GM23338 (cell line): ENCODE measurements around the gene DKK2. TPM values are rescaled to one million over a fixed set of nuclear protein-coding genes. Genes with fewer than 3 reads are reported as not detected.

ENCODE experiments used
- ATAC-seq: fragments of 200-7000 bp; cut with Tn5 transposase; 3 replicates; pipeline ENCODE4 v1.9.1; 2020
- DNase-seq: peaks from one replicate; pipeline ENCODE4 v3.0.0-alpha.2; 2015; ENCODE audit warnings: low spot score
- H2AFZ ChIP-seq: fragments of 200-600 bp; sonication (generic); 2 replicates; pipeline ENCODE4 v1.8.0; 2016; ENCODE audit warnings: antibody characterized with exemption, mild to moderate bottlenecking, moderate library complexity
- H3F3A ChIP-seq: fragments of 200-600 bp; sonication (generic); replicated peaks from 2 replicates; pipeline ENCODE4 v1.8.0; 2017; ENCODE audit warnings: antibody characterized with exemption, mixed run types, low read depth
- H3K27ac ChIP-seq: fragments of 200-600 bp; sonication (generic); 2 replicates; pipeline ENCODE4 v1.6.1; 2016; ENCODE audit warnings: low read depth
- H3K27me3 ChIP-seq: fragments of 200-600 bp; sonication (generic); 2 replicates; pipeline ENCODE4 v1.8.0; 2016; ENCODE audit warnings: mild to moderate bottlenecking, mixed run types, moderate library complexity; ENCODE audit not compliant: insufficient read depth
- H3K36me3 ChIP-seq: fragments of 200-600 bp; sonication (generic); 2 replicates; pipeline ENCODE4 v1.8.0; 2016; ENCODE audit warnings: mild to moderate bottlenecking; ENCODE audit not compliant: insufficient read depth
- H3K4me1 ChIP-seq: fragments of 200-600 bp; sonication (generic); 2 replicates; pipeline ENCODE4 v1.8.0; 2016; ENCODE audit warnings: mild to moderate bottlenecking, moderate library complexity; ENCODE audit not compliant: insufficient read depth
- H3K4me2 ChIP-seq: fragments of 200-600 bp; sonication (generic); 2 replicates; pipeline ENCODE4 v1.7.1; 2017; ENCODE audit warnings: mixed run types
- H3K4me3 ChIP-seq: fragments of 200-600 bp; sonication (generic); 2 replicates; pipeline ENCODE4 v1.6.1; 2016; ENCODE audit warnings: mixed run types
- H3K79me2 ChIP-seq: fragments of 200-600 bp; sonication (generic); replicated peaks from 2 replicates; pipeline ENCODE4 v1.8.0; 2017; ENCODE audit warnings: mild to moderate bottlenecking; ENCODE audit not compliant: insufficient read depth
- H3K9me2 ChIP-seq: fragments of 200-600 bp; sonication (generic); 2 replicates; pipeline ENCODE4 v1.8.0; 2017; ENCODE audit not compliant: insufficient read depth
- H4K20me1 ChIP-seq: fragments of 200-600 bp; sonication (generic); replicated peaks from 2 replicates; pipeline ENCODE4 v1.8.0; 2017; ENCODE audit warnings: mild to moderate bottlenecking; ENCODE audit not compliant: insufficient read depth
- H3K27ac Mint-ChIP-seq: 2 replicates; pipeline ENCODE4 v1.8.0; 2020; ENCODE audit warnings: inconsistent platforms, mild to moderate bottlenecking, moderate library complexity, mixed read lengths
- H3K27me3 Mint-ChIP-seq: 3 replicates; pipeline ENCODE4 v1.8.0; 2022; ENCODE audit warnings: low read depth, mild to moderate bottlenecking, moderate library complexity, mixed read lengths, inconsistent platforms; ENCODE audit not compliant: insufficient read depth, poor library complexity
- H3K36me3 Mint-ChIP-seq: 3 replicates; pipeline ENCODE4 v1.8.0; 2021; ENCODE audit warnings: low read depth, mild to moderate bottlenecking, inconsistent platforms, moderate library complexity, mixed read lengths
- H3K4me1 Mint-ChIP-seq: 3 replicates; pipeline ENCODE4 v1.8.0; 2020; ENCODE audit warnings: mild to moderate bottlenecking, inconsistent platforms, mixed read lengths
- H3K4me3 Mint-ChIP-seq: 3 replicates; pipeline ENCODE4 v1.8.0; 2021; ENCODE audit warnings: moderate library complexity, mild to moderate bottlenecking, inconsistent platforms, mixed read lengths
- H3K9me3 Mint-ChIP-seq: 3 replicates; pipeline ENCODE4 v1.8.0; 2020; ENCODE audit warnings: moderate library complexity, mild to moderate bottlenecking, inconsistent platforms, mixed read lengths
- CREB1 ChIP-seq: fragments of 250-450 bp; sonication (Bioruptor Pico); IDR thresholded peaks from 2 replicates; pipeline ENCODE4 v1.5.0; 2020; ENCODE audit warnings: low read depth, mild to moderate bottlenecking, moderate library complexity
- EZH2 ChIP-seq: fragments of 200-600 bp; sonication (generic); IDR thresholded peaks from one replicate; pipeline ENCODE4 v1.8.0; 2017; ENCODE audit warnings: antibody characterized with exemption, mild to moderate bottlenecking, low read depth; ENCODE audit not compliant: unreplicated experiment
- EZH2phosphoT487 ChIP-seq: fragments of 200-600 bp; sonication (generic); IDR thresholded peaks from one replicate; pipeline ENCODE4 v1.8.1; 2018; ENCODE audit warnings: antibody characterized with exemption; ENCODE audit not compliant: unreplicated experiment
- JUNB ChIP-seq: IDR thresholded peaks from one replicate; pipeline ENCODE4 v1.6.1; 2016; ENCODE audit warnings: antibody characterized with exemption; ENCODE audit not compliant: unreplicated experiment
- NANOG ChIP-seq: IDR thresholded peaks from 2 replicates; pipeline ENCODE4 v1.6.1; 2016; ENCODE audit warnings: antibody characterized with exemption, borderline replicate concordance
- POLR2AphosphoS5 ChIP-seq: IDR thresholded peaks from 2 replicates; pipeline ENCODE4 v1.6.1; 2016; ENCODE audit warnings: antibody characterized with exemption, low read depth
- STAT1 ChIP-seq: IDR thresholded peaks from one replicate; pipeline ENCODE4 v1.6.1; 2016; ENCODE audit warnings: antibody characterized with exemption; ENCODE audit not compliant: unreplicated experiment
- ZNF114 ChIP-seq: fragments of 250-450 bp; sonication (Bioruptor Pico); IDR thresholded peaks from 2 replicates; pipeline ENCODE4 v1.5.0; 2020; ENCODE audit warnings: mild to moderate bottlenecking, moderate library complexity
- ZNF331 ChIP-seq: fragments of 250-450 bp; sonication (Bioruptor Pico); IDR thresholded peaks from 2 replicates; pipeline ENCODE4 v1.5.0; 2020; ENCODE audit warnings: low read depth, mild to moderate bottlenecking, moderate library complexity
- polyA plus RNA-seq: library from polyadenylated mRNA; unstranded; fragments of >200 nt; fragmentation: Nextera tagmentation; extraction: Ambion mirVana; gene quantifications from 2 replicates; pipeline ENCODE4 v1.2.1, GENCODE V29; 2016
- total RNA-seq: library from RNA; depleted of rRNA; stranded (reverse); fragments of >200 nt; shearing (Covaris generic); gene quantifications from 2 replicates; pipeline ENCODE4 v1.2.3, GENCODE V29; 2014
- TF ChIP-seq, protein P1 (sequence below): IDR thresholded peaks from 2 replicates; pipeline ENCODE4 v1.6.1; 2016; ENCODE audit warnings: antibody characterized with exemption
- TF ChIP-seq, protein P2 (sequence below): IDR thresholded peaks from one replicate; pipeline ENCODE4 v1.6.1; 2018; ENCODE audit warnings: antibody characterized with exemption; ENCODE audit not compliant: unreplicated experiment
- TF ChIP-seq, protein P3 (sequence below), 2 experiments: fragments of 200-600 bp in 1 of 2; sonication (generic) in 1 of 2; conservative IDR thresholded peaks; 2 replicates each; pipeline versions ENCODE4 v1.5.1 to v1.6.1; 2016 to 2017; ENCODE audit warnings: antibody characterized with exemption in 2 of 2, low read depth in 2 of 2, mild to moderate bottlenecking in 2 of 2, moderate library complexity in 1 of 2
- TF ChIP-seq, protein P4 (sequence below): fragments of 250-450 bp; sonication (Bioruptor Pico); IDR thresholded peaks from 2 replicates; pipeline ENCODE4 v1.5.0; 2020; ENCODE audit warnings: mild to moderate bottlenecking, moderate library complexity

DKK2 gene
- total and polyA plus RNA-seq, 2 experiments from 2014 or later, result 0.05 TPM; not detected in 1

DNA sequence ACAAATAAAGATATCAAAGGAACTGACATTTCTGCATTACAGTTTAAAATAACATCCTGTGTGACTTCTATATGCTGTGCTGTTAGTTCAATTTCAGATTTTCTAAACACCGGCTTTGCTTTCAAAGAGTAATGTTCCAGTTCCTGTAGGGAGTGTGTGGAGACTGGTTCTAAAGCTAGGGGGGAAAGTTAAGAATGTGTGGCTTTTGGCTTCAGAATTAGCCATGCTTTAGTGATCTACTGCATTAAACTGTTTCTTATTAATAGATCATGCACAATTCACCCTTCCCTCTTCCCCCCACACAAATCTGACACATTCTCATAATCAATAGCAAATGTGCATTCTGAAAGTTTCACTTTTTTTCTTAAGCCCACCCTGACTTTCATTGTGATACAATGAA is 32.0 kb upstream of the DKK2 start:
- peaks cover 4% of the 10 kb centered on the region; the same call in 2 of the 3 replicates for H3K9me3 Mint-ChIP-seq
- no peak overlapping the region for H3K4me2 ChIP-seq
- no peaks in the 10 kb centered on the region for H3K27me3 Mint-ChIP-seq
- no peaks in the 10 kb centered on the region for H3K4me1 ChIP-seq
- TF ChIP-seq POLR2AphosphoS5 (no peak), STAT1 (no peak), ZNF114 (CRISPR knock-in tag) (no peak), EZH2phosphoT487 (no peak), CREB1 (no peak), JUNB (no peak), EZH2 (no peak), ZNF331 (CRISPR knock-in tag) (no peak), NANOG (no peak)
- TF ChIP-seq, protein P1, sequence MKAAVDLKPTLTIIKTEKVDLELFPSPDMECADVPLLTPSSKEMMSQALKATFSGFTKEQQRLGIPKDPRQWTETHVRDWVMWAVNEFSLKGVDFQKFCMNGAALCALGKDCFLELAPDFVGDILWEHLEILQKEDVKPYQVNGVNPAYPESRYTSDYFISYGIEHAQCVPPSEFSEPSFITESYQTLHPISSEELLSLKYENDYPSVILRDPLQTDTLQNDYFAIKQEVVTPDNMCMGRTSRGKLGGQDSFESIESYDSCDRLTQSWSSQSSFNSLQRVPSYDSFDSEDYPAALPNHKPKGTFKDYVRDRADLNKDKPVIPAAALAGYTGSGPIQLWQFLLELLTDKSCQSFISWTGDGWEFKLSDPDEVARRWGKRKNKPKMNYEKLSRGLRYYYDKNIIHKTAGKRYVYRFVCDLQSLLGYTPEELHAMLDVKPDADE, result no peak
- TF ChIP-seq, protein P2, sequence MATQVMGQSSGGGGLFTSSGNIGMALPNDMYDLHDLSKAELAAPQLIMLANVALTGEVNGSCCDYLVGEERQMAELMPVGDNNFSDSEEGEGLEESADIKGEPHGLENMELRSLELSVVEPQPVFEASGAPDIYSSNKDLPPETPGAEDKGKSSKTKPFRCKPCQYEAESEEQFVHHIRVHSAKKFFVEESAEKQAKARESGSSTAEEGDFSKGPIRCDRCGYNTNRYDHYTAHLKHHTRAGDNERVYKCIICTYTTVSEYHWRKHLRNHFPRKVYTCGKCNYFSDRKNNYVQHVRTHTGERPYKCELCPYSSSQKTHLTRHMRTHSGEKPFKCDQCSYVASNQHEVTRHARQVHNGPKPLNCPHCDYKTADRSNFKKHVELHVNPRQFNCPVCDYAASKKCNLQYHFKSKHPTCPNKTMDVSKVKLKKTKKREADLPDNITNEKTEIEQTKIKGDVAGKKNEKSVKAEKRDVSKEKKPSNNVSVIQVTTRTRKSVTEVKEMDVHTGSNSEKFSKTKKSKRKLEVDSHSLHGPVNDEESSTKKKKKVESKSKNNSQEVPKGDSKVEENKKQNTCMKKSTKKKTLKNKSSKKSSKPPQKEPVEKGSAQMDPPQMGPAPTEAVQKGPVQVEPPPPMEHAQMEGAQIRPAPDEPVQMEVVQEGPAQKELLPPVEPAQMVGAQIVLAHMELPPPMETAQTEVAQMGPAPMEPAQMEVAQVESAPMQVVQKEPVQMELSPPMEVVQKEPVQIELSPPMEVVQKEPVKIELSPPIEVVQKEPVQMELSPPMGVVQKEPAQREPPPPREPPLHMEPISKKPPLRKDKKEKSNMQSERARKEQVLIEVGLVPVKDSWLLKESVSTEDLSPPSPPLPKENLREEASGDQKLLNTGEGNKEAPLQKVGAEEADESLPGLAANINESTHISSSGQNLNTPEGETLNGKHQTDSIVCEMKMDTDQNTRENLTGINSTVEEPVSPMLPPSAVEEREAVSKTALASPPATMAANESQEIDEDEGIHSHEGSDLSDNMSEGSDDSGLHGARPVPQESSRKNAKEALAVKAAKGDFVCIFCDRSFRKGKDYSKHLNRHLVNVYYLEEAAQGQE, result no peak
- TF ChIP-seq, protein P3, sequence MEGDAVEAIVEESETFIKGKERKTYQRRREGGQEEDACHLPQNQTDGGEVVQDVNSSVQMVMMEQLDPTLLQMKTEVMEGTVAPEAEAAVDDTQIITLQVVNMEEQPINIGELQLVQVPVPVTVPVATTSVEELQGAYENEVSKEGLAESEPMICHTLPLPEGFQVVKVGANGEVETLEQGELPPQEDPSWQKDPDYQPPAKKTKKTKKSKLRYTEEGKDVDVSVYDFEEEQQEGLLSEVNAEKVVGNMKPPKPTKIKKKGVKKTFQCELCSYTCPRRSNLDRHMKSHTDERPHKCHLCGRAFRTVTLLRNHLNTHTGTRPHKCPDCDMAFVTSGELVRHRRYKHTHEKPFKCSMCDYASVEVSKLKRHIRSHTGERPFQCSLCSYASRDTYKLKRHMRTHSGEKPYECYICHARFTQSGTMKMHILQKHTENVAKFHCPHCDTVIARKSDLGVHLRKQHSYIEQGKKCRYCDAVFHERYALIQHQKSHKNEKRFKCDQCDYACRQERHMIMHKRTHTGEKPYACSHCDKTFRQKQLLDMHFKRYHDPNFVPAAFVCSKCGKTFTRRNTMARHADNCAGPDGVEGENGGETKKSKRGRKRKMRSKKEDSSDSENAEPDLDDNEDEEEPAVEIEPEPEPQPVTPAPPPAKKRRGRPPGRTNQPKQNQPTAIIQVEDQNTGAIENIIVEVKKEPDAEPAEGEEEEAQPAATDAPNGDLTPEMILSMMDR (conservative IDR thresholded peaks at IDR 0.05; ENCODE audit: low read depth in 2 of 2), result no peak
- TF ChIP-seq, protein P4, sequence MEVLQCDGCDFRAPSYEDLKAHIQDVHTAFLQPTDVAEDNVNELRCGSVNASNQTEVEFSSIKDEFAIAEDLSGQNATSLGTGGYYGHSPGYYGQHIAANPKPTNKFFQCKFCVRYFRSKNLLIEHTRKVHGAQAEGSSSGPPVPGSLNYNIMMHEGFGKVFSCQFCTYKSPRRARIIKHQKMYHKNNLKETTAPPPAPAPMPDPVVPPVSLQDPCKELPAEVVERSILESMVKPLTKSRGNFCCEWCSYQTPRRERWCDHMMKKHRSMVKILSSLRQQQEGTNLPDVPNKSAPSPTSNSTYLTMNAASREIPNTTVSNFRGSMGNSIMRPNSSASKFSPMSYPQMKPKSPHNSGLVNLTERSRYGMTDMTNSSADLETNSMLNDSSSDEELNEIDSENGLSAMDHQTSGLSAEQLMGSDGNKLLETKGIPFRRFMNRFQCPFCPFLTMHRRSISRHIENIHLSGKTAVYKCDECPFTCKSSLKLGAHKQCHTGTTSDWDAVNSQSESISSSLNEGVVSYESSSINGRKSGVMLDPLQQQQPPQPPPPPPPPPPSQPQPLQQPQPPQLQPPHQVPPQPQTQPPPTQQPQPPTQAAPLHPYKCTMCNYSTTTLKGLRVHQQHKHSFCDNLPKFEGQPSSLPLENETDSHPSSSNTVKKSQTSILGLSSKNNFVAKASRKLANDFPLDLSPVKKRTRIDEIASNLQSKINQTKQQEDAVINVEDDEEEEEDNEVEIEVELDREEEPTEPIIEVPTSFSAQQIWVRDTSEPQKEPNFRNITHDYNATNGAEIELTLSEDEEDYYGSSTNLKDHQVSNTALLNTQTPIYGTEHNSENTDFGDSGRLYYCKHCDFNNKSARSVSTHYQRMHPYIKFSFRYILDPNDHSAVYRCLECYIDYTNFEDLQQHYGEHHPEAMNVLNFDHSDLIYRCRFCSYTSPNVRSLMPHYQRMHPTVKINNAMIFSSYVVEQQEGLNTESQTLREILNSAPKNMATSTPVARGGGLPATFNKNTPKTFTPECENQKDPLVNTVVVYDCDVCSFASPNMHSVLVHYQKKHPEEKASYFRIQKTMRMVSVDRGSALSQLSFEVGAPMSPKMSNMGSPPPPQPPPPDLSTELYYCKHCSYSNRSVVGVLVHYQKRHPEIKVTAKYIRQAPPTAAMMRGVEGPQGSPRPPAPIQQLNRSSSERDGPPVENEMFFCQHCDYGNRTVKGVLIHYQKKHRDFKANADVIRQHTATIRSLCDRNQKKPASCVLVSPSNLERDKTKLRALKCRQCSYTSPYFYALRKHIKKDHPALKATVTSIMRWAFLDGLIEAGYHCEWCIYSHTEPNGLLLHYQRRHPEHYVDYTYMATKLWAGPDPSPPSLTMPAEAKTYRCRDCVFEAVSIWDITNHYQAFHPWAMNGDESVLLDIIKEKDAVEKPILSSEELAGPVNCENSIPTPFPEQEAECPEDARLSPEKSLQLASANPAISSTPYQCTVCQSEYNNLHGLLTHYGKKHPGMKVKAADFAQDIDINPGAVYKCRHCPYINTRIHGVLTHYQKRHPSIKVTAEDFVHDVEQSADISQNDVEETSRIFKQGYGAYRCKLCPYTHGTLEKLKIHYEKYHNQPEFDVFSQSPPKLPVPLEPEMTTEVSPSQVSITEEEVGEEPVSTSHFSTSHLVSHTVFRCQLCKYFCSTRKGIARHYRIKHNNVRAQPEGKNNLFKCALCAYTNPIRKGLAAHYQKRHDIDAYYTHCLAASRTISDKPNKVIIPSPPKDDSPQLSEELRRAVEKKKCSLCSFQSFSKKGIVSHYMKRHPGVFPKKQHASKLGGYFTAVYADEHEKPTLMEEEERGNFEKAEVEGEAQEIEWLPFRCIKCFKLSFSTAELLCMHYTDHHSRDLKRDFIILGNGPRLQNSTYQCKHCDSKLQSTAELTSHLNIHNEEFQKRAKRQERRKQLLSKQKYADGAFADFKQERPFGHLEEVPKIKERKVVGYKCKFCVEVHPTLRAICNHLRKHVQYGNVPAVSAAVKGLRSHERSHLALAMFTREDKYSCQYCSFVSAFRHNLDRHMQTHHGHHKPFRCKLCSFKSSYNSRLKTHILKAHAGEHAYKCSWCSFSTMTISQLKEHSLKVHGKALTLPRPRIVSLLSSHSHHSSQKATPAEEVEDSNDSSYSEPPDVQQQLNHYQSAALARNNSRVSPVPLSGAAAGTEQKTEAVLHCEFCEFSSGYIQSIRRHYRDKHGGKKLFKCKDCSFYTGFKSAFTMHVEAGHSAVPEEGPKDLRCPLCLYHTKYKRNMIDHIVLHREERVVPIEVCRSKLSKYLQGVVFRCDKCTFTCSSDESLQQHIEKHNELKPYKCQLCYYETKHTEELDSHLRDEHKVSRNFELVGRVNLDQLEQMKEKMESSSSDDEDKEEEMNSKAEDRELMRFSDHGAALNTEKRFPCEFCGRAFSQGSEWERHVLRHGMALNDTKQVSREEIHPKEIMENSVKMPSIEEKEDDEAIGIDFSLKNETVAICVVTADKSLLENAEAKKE (CRISPR knock-in tag), result no peak
- H3K4me3 Mint-ChIP-seq, result no peak overlapping the region
- no peaks in the 10 kb centered on the region for H3K79me2 ChIP-seq
- no peaks in the 10 kb centered on the region for H3K4me1 Mint-ChIP-seq
- H3K36me3 ChIP-seq, result no peaks in the 10 kb centered on the region
- no peak for ATAC-seq
- no peaks in the 10 kb centered on the region for H3F3A ChIP-seq
- H3K4me3 ChIP-seq, result no peak overlapping the region
- H2AFZ ChIP-seq, result no peak overlapping the region
- H3K36me3 Mint-ChIP-seq, result peaks cover 3% of the 10 kb centered on the region; the same call in 1 of the 3 replicates
- H4K20me1 ChIP-seq, result no peaks in the 10 kb centered on the region
- no peaks in the 10 kb centered on the region for H3K27me3 ChIP-seq
- no peaks in the 10 kb centered on the region for H3K9me2 ChIP-seq
- no peak for DNase-seq
- no peak overlapping the region for H3K27ac Mint-ChIP-seq
- H3K27ac ChIP-seq, result no peak overlapping the region
